K562 (cell line): ENCODE measurements around the gene TBC1D1. TPM values are rescaled to one million over a fixed set of nuclear protein-coding genes. Genes with fewer than 3 reads are reported as not detected.

ENCODE experiments used
- ATAC-seq: fragments of 200-7000 bp; cut with Tn5 transposase; 3 replicates; pipeline ENCODE4 v1.9.1; 2020; ENCODE audit warnings: moderate library complexity
- BruUV-seq: library from RNA; stranded (reverse); fragments of 400-500 nt; replicated peaks from 2 replicates; lab custom pipeline; 2021; lab: Mats Ljungman, UMichigan
- CTCF ChIA-PET: fragments of 300-600 bp; formaldehyde crosslinking; extraction: SDS; loops from one replicate; lab custom pipeline; 2021; ENCODE audit warnings: low intra/inter-chr PET ratio; lab: Yijun Ruan, JAX
- POLR2A ChIA-PET: fragments of 300-600, 350-650 bp; sonication (Branson Sonifier 250); formaldehyde crosslinking; extraction: SDS; loops from one replicate; lab custom pipeline; 2021; ENCODE audit warnings: antibody characterized with exemption, inconsistent platforms; lab: Yijun Ruan, JAX
- DNase-seq, 4 experiments: peaks; one replicate each; pipeline versions ENCODE4 v3.0.0 to v3.0.0-alpha.2; 2011 to 2018; ENCODE audit warnings: low spot score in 3 of 4, mixed read lengths in 3 of 4; ENCODE audit errors: extremely low read depth in 1 of 4
- FAIRE-seq: peaks from 2 replicates; lab custom pipeline; 2011; peaks lifted over from hg19 to GRCh38; lab: Jason Lieb, UNC
- H2AFZ ChIP-seq: 2 replicates; pipeline ENCODE4 v1.6.0; 2011; ENCODE audit warnings: low read depth, low read length, control low read depth, inconsistent platforms
- H3K27ac ChIP-seq: fragments of 200-600 bp; 3 replicates; pipeline ENCODE4 v1.8.0; 2011; ENCODE audit warnings: low read depth, mild to moderate bottlenecking, control low read depth, inconsistent platforms, low read length, moderate library complexity, mixed read lengths; ENCODE audit errors: extremely low read depth
- H3K27me3 ChIP-seq, 2 experiments: fragments of 300-600 bp in 1 of 2; 2 replicates in 1 of 2; 3 replicates in 1 of 2; pipeline versions ENCODE4 v1.6.0 to v1.8.0; 2011; ENCODE audit warnings: inconsistent platforms in 2 of 2, low read length in 2 of 2, mild to moderate bottlenecking in 1 of 2, mixed read lengths in 1 of 2, moderate library complexity in 1 of 2; ENCODE audit not compliant: control insufficient read depth in 2 of 2, insufficient read depth in 2 of 2
- H3K36me3 ChIP-seq: fragments of 300-600 bp; 3 replicates; pipeline ENCODE4 v1.8.0; 2011; ENCODE audit warnings: mild to moderate bottlenecking, low read length, inconsistent platforms; ENCODE audit not compliant: control insufficient read depth, insufficient read depth
- H3K4me1 ChIP-seq, 2 experiments: fragments of 200-600 bp in 1 of 2; replicated peaks in 1 of 2; 2 replicates in 1 of 2; 3 replicates in 1 of 2; pipeline versions ENCODE4 v1.5.1 to v1.8.0; 2011; ENCODE audit warnings: inconsistent platforms in 2 of 2, low read length in 2 of 2, mild to moderate bottlenecking in 1 of 2, mixed read lengths in 1 of 2, moderate library complexity in 1 of 2; ENCODE audit not compliant: control insufficient read depth in 2 of 2, insufficient read depth in 2 of 2
- H3K4me2 ChIP-seq: 2 replicates; pipeline ENCODE4 v1.6.1; 2011; ENCODE audit warnings: low read length, control low read depth, inconsistent platforms, mixed read lengths; ENCODE audit not compliant: insufficient read depth
- H3K4me3 ChIP-seq: fragments of 200-600 bp; sonication (generic), shearing (Covaris generic); 2 replicates; pipeline ENCODE4 v1.5.1; 2016; ENCODE audit warnings: control low read depth, inconsistent platforms
- H3K79me2 ChIP-seq: fragments of 200-600 bp; 3 replicates; pipeline ENCODE4 v1.8.0; 2011; ENCODE audit warnings: low read length, inconsistent platforms; ENCODE audit not compliant: control insufficient read depth, insufficient read depth
- H3K9ac ChIP-seq, 2 experiments: 2 replicates each; pipeline versions ENCODE4 v1.6.0 to v1.6.1; 2011; ENCODE audit warnings: low read depth in 2 of 2, low read length in 2 of 2, control low read depth in 1 of 2, inconsistent platforms in 1 of 2, mild to moderate bottlenecking in 1 of 2, mixed read lengths in 1 of 2; ENCODE audit not compliant: insufficient read depth in 1 of 2
- H3K9me1 ChIP-seq: one replicate; pipeline ENCODE4 v1.6.0; 2011; ENCODE audit warnings: inconsistent platforms, mild to moderate bottlenecking, low read length, moderate library complexity; ENCODE audit not compliant: control insufficient read depth, insufficient read depth
- H3K9me3 ChIP-seq: replicated peaks from 2 replicates; pipeline ENCODE4 v1.5.1; 2011; ENCODE audit warnings: low read depth, low read length, inconsistent platforms; ENCODE audit not compliant: control insufficient read depth, insufficient read depth
- H4K20me1 ChIP-seq: replicated peaks from 2 replicates; pipeline ENCODE4 v1.6.1; 2011; ENCODE audit warnings: low read length, inconsistent platforms, mixed read lengths; ENCODE audit not compliant: control insufficient read depth, insufficient read depth
- CEBPG ChIP-seq, 3 experiments: fragments of 200-800 bp in 1 of 3; sonication (Bioruptor generic) in 1 of 3; sonication (generic) in 1 of 3; formaldehyde crosslinking in 1 of 3; IDR thresholded peaks in 2 of 3; conservative IDR thresholded peaks in 1 of 3; 2 replicates each; pipeline versions ENCODE4 v1.6.1 to v1.8.0; 2016 to 2022; ENCODE audit warnings: missing compliant biosample characterization in 2 of 3, missing genetic modification characterization in 2 of 3, mild to moderate bottlenecking in 1 of 3, missing genetic modification reagents in 1 of 3
- EGR1 ChIP-seq: fragments of 450-650 bp; conservative IDR thresholded peaks from 2 replicates; pipeline ENCODE4 v1.6.1; 2017; ENCODE audit warnings: mild to moderate bottlenecking
- KDM5B ChIP-seq: fragments of 200-600 bp; sonication (generic); IDR thresholded peaks from 2 replicates; pipeline ENCODE4 v1.6.1; 2012; ENCODE audit warnings: low read depth, mild to moderate bottlenecking, moderate library complexity, low read length, control low read depth, inconsistent platforms; ENCODE audit not compliant: insufficient replicate concordance
- MBD2 ChIP-seq: sonication (generic); IDR thresholded peaks from 2 replicates; pipeline ENCODE4 v1.6.1; 2016; ENCODE audit warnings: low read depth, borderline replicate concordance
- PHF8 ChIP-seq: fragments of 200-600 bp; sonication (generic); IDR thresholded peaks from 2 replicates; pipeline ENCODE4 v1.6.1; 2012; ENCODE audit warnings: mixed run types, mild to moderate bottlenecking, inconsistent platforms, low read length, moderate library complexity, borderline replicate concordance
- TEAD1 ChIP-seq, 2 experiments: fragments of 450-650 bp in 1 of 2; sonication (generic) in 1 of 2; formaldehyde crosslinking; IDR thresholded peaks; 2 replicates each; pipeline versions ENCODE4 v1.4.0 to v1.8.0; 2020 to 2022; ENCODE audit warnings: mild to moderate bottlenecking in 2 of 2, missing genetic modification reagents in 1 of 2
- ZC3H11A ChIP-seq: IDR thresholded peaks from 2 replicates; pipeline ENCODE4 v1.6.1; 2012; ENCODE audit warnings: low read depth, low read length, improper control_type of control experiment
- ZFP30 ChIP-seq: fragments of 250-450 bp; sonication (Bioruptor Pico); IDR thresholded peaks from 2 replicates; pipeline ENCODE4 v1.8.0; 2022; ENCODE audit warnings: moderate library complexity, mild to moderate bottlenecking, inconsistent platforms, borderline replicate concordance
- ZNF354B ChIP-seq: fragments of 250-450 bp; sonication (Bioruptor Pico); IDR thresholded peaks from 2 replicates; pipeline ENCODE4 v1.4.0; 2020
- ZNF431 ChIP-seq: sonication (generic); formaldehyde crosslinking; IDR thresholded peaks from 2 replicates; pipeline ENCODE4 v1.8.0; 2022; ENCODE audit warnings: mild to moderate bottlenecking, missing genetic modification reagents
- ZZZ3 ChIP-seq: fragments of 450-650 bp; IDR thresholded peaks from 2 replicates; pipeline ENCODE4 v1.6.1; 2016; ENCODE audit warnings: antibody characterized with exemption, mild to moderate bottlenecking, moderate library complexity
- WGBS: fragments of 100-300 bp; shearing (Covaris generic); methylation state at CpG from one replicate; pipeline ENCODE4 v1.1.6; 2016; ENCODE audit warnings: low coverage, mixed read lengths; ENCODE audit not compliant: insufficient coverage; ENCODE audit errors: missing lambda C conversion rate; 5-methylcytosine and 5-hydroxymethylcytosine counted together
- in situ Hi-C: fragments of 300-500 bp; cut with MboI; formaldehyde crosslinking; loops from 4 replicates; pipeline ENCODE4 v1.15.0; 2018; ENCODE audit warnings: inconsistent platforms, mixed read lengths
- intact Hi-C: fragments of 100-400 bp; cut with micrococcal nuclease; formaldehyde crosslinking; loops from 2 replicates; pipeline ENCODE4 v1.14.2; 2022
- polyA plus RNA-seq, 8 experiments: library from polyadenylated mRNA; depleted of rRNA in 4 of 8; stranded (reverse) in 5 of 8; unstranded in 3 of 8; fragments of >200 nt; fragmentation: Nextera tagmentation in 2 of 8; fragmentation: Illumina TruSeq in 1 of 8; extraction: Ambion mirVana in 2 of 8; extraction: Trizol in 1 of 8; gene quantifications; 2 replicates each; pipeline versions ENCODE4 v1.2.1 to v1.2.3, GENCODE V29; 2011 to 2014; ENCODE audit warnings: inconsistent platforms in 1 of 8, missing spikeins in 1 of 8
- total RNA-seq, 7 experiments: library from RNA; depleted of rRNA in 6 of 7; stranded (reverse); fragments of >200 nt in 6 of 7; fragmentation: Illumina TruSeq in 2 of 7; extraction: Trizol in 2 of 7; gene quantifications; 2 replicates each; pipeline versions ENCODE4 v1.2.1 to v1.2.3, GENCODE V29; 2011 to 2021; ENCODE audit warnings: low replicate concordance in 1 of 7
- TF ChIP-seq, protein P1 (sequence below): fragments of 250-450 bp; sonication (Bioruptor Pico); IDR thresholded peaks from 2 replicates; pipeline ENCODE4 v1.4.0; 2020
- TF ChIP-seq, protein P2 (sequence below): fragments of 450-650 bp; IDR thresholded peaks from 2 replicates; pipeline ENCODE4 v1.7.0; 2016; ENCODE audit warnings: borderline replicate concordance

TBC1D1 gene
- total and polyA plus RNA-seq, 9 of the 15 experiments (the other 6 are each of a cell fraction or from before 2014, with no cell fraction given), result 0.59 to 14.2 (median 8.8) TPM

DNA sequence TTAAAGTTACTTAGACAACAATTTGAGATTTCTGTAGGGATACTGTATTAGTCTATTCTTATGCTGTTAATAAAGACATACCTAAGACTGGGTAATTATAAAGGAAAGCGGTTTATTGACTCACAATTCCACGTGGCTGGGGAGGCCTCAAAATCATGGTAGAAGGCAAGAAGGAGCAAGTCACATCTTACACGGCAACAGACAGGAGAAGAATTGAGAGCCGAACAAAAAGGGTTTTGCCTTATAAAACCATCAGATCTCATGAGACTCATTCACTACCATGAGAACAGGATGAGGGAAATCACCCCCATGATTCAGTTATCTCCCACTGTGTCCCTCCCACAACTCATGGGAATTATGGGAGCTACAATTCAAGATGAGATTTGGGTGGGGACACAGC lies 80.3 kb downstream of the TBC1D1 start:
- H3K4me2 ChIP-seq, result no peak overlapping the region
- intact Hi-C loops, result no loop called here
- H3K79me2 ChIP-seq, result no peaks in the 10 kb centered on the region
- H4K20me1 ChIP-seq, result no peaks in the 10 kb centered on the region
- H3K4me3 ChIP-seq, result no peak overlapping the region
- CTCF ChIA-PET, result no interaction called here
- no peak for ATAC-seq
- BruUV-seq, result no TSS peak
- no peak for DNase-seq
- in situ Hi-C loops, result no loop called here
- no peaks in the 10 kb centered on the region for H3K36me3 ChIP-seq
- H3K9ac ChIP-seq, result no peak overlapping the region
- no peak overlapping the region for H2AFZ ChIP-seq
- no peak overlapping the region for H3K27ac ChIP-seq
- POLR2A ChIA-PET, result no interaction called here
- 4% methylated on average over 4 of the region's 4 CpGs for WGBS
- no peak for TF ChIP-seq ZFP30
- TF ChIP-seq ZNF431, result peak; percentile 93
- TF ChIP-seq, all 486 proteins: peak for 1
- no peaks in the 10 kb centered on the region for H3K9me3 ChIP-seq
- H3K9me1 ChIP-seq, result no peaks in the 10 kb centered on the region
- peaks cover 4 to 5% of the 10 kb centered on the region in 2 experiments; a peak in 3 of 5 replicates for H3K27me3 ChIP-seq
- no peak for FAIRE-seq
- H3K4me1 ChIP-seq, result no peaks in the 10 kb centered on the region

DNA sequence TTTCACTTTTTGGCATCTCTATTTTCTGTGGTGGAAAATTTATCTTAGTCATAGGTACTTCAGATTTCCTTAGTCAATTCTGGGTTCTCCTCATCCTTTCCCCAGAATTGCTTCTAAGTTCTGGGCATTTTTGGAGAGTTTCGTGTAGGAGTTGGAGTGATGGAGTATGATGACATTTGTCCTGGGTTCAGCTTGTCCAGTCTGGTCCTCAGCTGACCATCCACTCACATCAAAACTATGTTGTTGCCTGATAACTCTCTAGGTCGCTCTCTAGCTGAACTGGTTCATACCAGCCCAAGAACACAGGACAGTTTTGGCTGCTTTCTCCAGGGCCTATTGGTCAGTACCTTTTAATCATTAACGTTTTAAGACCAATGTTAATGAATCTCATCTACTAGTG lies 82.6 kb downstream of the TBC1D1 start:
- ATAC-seq (no peak), DNase-seq (no peak), FAIRE-seq (peak; percentile 48)
- H3K9me3 ChIP-seq, result no peaks in the 10 kb centered on the region
- H3K4me2 ChIP-seq, result no peak overlapping the region
- H3K4me1 ChIP-seq, result peaks cover 0 to 10% of the 10 kb centered on the region in 2 experiments; a peak in 3 of 5 replicates
- in situ Hi-C loops (no loop called here), intact Hi-C loops (no loop called here)
- no peak overlapping the region for H2AFZ ChIP-seq
- BruUV-seq, result no TSS peak
- 0% methylated on average over 3 of the region's 3 CpGs for WGBS
- CTCF ChIA-PET, result no interaction called here
- H3K9me1 ChIP-seq, result no peaks in the 10 kb centered on the region
- no peak overlapping the region for H3K9ac ChIP-seq
- H3K27ac ChIP-seq, result no peak overlapping the region
- peaks cover 4 to 11% of the 10 kb centered on the region in 2 experiments; a peak in 3 of 5 replicates for H3K27me3 ChIP-seq
- H3K79me2 ChIP-seq, result no peaks in the 10 kb centered on the region
- no peaks in the 10 kb centered on the region for H3K36me3 ChIP-seq
- POLR2A ChIA-PET, result no interaction called here
- no peaks in the 10 kb centered on the region for H4K20me1 ChIP-seq
- H3K4me3 ChIP-seq, result no peak overlapping the region
- TF ChIP-seq, protein P1, sequence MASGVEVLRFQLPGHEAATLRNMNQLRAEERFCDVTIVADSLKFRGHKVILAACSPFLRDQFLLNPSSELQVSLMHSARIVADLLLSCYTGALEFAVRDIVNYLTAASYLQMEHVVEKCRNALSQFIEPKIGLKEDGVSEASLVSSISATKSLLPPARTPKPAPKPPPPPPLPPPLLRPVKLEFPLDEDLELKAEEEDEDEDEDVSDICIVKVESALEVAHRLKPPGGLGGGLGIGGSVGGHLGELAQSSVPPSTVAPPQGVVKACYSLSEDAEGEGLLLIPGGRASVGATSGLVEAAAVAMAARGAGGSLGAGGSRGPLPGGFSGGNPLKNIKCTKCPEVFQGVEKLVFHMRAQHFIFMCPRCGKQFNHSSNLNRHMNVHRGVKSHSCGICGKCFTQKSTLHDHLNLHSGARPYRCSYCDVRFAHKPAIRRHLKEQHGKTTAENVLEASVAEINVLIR, result no peak
- no peak for TF ChIP-seq ZC3H11A
- no peak for TF ChIP-seq ZNF354B
- TF ChIP-seq TEAD1 (CRISPR knock-in tag; IDR thresholded peaks at IDR 0.05), result no peak
- no peak for TF ChIP-seq PHF8
- no peak for TF ChIP-seq KDM5B
- no peak for TF ChIP-seq EGR1
- TF ChIP-seq, protein P2, sequence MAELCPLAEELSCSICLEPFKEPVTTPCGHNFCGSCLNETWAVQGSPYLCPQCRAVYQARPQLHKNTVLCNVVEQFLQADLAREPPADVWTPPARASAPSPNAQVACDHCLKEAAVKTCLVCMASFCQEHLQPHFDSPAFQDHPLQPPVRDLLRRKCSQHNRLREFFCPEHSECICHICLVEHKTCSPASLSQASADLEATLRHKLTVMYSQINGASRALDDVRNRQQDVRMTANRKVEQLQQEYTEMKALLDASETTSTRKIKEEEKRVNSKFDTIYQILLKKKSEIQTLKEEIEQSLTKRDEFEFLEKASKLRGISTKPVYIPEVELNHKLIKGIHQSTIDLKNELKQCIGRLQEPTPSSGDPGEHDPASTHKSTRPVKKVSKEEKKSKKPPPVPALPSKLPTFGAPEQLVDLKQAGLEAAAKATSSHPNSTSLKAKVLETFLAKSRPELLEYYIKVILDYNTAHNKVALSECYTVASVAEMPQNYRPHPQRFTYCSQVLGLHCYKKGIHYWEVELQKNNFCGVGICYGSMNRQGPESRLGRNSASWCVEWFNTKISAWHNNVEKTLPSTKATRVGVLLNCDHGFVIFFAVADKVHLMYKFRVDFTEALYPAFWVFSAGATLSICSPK, result no peak
- TF ChIP-seq ZZZ3, result no peak
- no peak for TF ChIP-seq CEBPG (CRISPR knock-in tag; IDR thresholded peaks at IDR 0.05)
- no peak for TF ChIP-seq CEBPG (tag; conservative IDR thresholded peaks at IDR 0.05 in 1 of 2, IDR thresholded peaks at IDR 0.05 in 1 of 2)
- no peak for TF ChIP-seq MBD2
